HG03521 (cell line): ENCODE results near the gene SELPLG.
"Not testable (repeated sequence)": the region's sequence is repeated elsewhere in the genome, so short reads cannot be mapped to it uniquely, and the experiment has no call there.

Experiments used
- ATAC-seq: cut with Tn5 transposase; IDR thresholded peaks from one replicate; pipeline ENCODE4 v1.9.1; 2021; ENCODE audit warnings: mild to moderate bottlenecking, moderate library complexity; ENCODE audit not compliant: unreplicated experiment

SELPLG gene

DNA sequence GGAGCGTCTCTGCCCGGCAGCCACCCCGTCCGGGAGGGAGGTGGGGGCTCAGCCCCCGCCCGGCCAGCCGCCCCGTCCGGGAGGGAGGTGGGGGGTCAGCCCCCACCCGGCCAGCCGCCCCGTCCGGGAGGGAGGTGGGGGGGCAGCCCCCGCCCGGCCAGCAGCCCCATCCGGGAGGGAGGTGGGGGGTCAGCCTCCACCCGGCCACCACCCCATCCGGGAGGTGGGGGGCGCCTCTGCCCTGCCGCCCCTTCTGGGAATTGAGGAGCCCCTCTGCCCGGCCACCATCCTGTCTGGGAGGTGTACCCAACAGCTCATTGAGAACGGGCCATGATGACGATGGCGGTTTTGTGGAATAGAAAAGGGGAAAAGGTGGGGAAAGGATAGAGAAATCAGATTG is 22.6 kb upstream of the SELPLG start:
- not testable (repeated sequence) for ATAC-seq

DNA sequence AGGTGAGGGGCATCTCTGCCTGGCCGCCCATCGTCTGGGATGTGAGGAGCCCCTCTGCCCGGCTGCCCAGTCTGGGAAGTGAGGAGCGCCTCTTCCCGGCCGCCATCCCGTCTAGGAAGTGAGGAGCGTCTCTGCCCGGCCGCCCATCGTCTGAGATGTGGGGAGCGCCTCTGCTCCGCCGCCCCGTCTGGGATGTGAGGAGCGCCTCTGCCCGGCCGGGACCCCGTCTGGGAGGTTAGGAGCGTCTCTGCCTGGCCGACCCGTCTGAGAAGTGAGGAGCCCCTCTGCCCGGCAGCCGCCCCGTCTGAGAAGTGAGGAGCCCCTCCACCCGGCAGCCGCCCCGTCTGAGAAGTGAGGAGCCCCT is 22.1 kb upstream of the SELPLG start:
- not testable (repeated sequence) for ATAC-seq

DNA sequence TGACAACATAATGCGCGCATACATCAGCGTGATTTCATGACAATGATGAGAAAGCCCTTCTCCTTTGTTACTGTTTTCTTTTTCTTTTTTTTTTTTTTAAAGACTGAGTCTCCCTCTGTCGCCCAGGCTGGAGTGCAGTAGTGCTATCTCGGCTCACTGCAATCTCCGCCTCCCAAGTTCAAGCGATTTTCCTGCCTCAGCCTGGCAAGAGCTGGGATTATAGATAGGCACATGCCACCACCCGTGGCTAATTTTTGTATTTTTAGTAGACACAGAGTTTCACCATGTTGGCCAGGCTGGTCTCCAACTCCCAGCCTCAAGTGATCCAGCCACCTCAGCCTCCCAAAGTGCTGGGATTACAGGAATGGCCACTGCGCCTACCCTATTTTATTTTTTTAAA is 20.9 kb upstream of the SELPLG start:
- not testable (repeated sequence) for ATAC-seq

DNA sequence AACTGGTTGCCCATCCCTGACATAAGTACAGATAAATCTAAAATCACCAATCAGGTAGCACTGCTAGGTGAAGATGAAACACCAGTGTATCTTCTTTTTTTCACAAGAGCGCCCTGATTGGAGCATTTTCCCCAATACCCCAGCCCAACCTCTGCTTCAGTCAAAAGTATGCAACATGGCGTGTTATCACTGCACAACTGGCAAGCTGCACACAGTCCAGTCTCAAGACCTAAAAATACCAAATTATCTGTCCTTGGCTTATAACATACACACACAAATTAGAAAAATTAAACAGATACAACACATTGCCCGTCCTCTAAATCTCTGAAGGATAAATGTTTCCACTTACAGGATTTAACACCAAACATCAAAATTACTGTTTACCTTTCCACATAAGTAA is 20.2 kb upstream of the SELPLG start:
- ATAC-seq = no peak

DNA sequence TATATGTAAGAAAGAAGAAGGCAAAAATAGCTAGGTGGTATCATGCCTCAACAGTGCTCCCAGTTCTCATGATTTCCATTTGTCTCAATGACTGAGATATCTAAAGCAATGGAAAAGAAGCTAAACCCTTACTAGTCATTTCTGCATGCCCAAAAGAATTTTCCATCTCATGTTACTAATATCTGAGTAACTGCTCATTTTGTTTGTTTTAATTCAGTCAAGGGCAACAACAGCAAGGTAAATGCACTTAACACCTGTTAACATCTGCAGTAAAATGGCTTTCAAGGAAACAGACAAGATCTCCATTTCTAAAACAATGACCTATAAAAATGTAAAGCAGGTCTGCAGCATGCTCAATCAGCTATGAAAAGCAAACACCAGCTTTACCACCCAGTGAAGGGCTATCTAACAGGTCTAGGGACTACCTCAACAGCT is 19.4 kb upstream of the SELPLG start:
- no peak for ATAC-seq

DNA sequence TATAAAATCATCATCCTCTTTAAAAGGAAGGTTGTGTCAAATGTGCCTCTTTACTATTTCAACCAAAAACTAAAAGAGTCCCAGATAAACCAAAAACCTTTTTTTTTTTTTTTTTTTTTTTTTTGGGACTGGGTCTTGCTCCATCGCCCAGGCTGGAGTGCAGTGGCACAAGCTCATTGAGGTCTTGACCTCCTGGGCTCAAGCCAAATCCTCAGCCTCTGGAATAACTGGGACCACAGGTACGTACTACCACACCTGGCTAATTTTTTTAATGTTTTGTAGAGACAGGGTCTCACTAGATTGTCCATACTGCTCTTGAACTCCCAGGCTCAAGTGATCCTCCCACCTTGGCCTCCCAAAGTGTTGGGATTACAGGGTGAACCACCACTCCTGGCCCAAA is 16.4 kb upstream of the SELPLG start:
- no peak for ATAC-seq

DNA sequence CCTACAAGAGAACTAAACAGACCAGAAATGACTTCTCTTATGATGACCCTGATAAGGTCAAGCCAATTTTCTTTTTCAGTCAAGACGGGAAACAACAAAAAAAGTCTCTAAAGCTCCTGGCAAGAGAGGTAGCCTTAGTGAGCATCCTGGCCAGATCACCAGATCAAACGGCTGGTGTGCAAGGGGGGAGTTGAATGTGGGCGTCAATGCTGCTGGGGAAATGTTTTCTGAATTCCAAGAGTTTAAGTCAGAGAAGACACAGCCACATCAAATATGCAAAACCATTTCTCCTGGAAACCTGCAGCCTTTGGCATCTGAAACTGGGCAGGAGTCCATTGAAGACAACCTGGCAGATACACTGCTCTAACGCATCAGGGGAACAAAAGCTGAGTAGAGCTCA is 16.0 kb upstream of the SELPLG start:
- no peak for ATAC-seq

DNA sequence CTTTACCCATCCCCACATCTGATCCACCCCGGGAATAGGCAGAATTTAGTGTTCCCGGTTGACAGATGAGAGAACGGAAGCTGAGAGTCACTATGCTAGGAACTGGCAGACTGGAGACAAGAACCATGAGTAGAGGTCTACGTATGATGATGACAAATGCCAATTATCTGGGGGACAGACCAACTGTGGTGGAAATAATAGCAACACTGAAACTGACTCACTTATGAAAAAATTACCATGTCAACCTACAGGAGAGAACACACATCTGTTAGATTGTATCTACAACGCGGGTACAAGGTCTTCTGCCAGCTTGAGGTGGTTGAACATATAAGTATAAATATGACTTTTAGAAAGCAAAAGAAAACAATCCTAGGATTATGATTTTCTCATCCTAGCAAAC is 15.4 kb upstream of the SELPLG start:
- ATAC-seq = no peak

DNA sequence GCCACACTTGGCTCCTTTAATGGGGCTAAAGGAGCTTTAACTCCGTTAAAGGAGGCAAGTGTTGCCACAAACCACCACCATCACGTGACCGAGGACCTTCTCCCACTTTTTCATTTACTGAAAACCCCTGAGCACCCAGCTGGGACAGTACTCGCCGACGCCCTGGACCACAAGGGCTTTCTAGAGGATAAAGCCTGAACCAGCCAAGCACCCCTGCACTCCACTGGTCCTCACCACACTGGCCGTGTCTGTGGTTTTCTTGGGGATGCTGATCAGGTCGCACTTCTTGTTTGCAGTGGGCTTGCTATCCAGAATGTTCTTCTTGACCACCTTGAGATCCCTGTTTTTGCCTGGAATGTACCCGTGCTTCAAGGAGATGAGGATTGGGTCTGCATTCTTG is 14.7 kb upstream of the SELPLG start:
- no peak for ATAC-seq

DNA sequence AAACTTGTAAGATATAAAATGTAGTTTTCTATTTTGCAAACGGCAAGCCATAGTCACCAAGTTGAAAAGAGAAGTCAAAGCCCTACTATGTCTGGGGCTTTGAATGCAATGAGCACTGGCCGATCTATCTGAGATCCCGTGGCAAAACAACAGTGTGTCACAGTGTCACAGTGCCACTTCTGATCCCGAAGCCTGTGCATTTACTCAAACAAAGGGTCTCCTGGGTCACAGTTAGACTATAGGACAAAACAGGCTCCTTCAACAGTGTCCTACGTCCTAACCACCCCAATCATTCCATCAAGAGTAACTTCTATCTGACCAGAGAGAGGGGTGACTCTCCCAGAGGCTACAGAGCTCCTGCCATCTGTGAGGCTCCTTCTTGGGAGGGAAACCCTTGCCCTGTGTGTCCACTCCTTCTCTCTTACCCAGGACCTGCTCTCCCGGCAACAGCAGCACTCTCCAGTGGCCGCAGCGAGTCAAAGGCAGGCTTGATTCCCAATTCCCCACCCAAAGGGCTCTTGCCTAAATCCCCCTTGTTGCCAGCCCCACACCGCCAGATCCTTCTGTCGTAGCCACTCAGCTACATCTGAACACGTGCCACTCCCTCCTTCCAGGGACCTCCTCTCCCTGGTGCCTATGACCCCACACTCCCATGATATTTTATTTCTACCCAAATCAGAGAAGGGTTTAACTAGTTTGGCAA is 14.0 kb upstream of the SELPLG start:
- no peak for ATAC-seq

DNA sequence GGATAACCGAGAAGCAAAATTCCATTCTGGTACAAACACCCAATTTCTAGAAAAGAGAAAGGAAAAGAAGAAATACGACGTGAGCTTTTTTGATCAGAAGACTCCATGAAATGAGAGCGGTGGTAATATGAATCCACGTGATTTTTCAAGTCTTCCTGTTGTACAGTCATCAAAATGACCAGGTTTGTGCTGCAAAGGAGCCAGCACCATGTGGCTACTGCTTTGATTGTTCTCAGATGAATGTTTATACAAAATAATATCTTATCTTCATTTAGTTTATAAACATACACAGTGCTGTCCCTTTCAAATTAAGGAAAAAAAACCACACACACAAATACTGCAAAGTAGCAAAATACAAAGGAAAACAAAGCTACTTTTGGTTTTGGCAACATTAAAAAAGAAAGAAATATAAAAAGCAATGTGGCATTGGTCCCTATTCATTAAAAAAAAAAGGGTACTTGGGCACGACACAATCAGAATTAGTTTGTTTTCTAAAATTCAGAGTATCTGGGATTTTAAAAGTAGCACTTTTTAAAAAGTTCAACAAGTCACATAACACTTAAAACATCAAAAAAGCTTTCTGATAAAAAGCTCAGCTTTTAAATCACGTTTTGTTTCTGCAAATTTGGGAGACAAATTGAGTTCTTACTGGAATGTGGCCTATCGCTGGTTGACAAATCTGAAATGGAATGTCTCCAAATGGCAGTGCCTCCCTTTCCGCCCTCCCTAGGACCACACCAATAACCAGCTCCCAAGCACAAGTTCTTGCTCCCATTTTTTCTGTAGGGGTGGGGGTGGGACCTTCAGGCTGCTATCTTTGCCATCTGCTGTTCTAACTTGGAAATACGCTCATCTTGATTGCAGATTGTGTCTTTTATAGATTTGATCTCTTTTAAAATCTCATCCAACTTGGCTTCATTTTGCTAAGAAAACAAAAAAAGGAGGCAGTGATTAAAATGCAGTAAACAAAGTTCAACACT is 13.2 kb upstream of the SELPLG start:
- ATAC-seq = no peak

DNA sequence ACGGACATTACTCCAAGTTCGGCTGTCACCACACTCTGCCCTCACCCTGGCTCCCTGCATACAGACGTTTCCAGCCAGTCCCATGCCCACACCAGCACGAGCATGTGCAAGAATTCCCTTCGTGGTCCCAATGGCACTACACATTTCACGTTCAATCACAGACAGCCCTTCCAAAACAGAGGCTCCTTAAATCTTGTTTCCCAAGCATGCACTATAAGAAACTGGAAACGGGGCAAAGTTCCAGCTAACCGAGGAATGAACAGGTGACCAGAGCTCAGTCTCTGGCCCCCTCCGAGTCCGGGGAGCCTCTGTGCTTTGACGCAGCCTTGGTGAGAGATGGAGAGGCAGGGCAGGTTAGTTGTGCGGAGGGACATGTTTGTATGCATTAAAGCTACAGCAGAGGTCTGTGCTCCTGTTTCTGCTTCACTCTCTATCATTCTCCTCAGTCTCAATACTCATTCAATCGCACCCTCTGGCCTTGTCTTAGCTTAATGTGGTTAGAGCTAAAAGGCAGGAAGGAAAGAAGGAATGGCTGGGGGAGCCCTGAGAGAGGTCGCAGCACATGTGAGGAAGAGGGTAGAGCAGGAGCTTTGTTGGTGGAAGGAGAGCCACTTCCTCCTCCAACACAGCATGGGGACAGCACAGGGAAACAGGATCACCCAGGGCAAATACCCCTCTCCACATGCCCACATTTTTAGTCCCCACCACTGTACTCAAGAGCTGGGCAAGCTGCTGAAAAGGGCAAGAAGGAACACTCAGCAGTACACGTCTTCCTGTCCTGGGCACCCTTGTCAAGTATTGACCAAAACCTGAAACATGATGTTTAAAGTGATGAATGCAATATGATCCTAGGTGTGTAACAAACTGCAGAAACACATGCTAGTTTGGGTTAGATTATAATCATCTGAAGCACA is 12.2 kb upstream of the SELPLG start:
- no peak for ATAC-seq

DNA sequence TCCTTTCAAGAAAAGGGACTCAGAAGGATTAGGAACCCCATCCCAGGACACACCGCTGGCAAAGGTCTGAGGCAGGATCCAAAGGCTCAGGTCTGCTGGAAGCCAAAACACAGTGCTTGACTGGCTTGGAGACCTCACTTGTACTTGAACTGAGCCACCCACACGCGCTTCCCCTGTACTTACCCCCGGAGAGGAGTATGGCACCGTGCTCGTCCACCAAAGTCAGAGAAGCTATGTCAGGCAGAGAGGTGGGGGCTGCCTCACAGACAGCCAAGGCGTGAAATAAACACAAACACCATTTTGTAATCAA is 11.1 kb upstream of the SELPLG start:
- no peak for ATAC-seq

DNA sequence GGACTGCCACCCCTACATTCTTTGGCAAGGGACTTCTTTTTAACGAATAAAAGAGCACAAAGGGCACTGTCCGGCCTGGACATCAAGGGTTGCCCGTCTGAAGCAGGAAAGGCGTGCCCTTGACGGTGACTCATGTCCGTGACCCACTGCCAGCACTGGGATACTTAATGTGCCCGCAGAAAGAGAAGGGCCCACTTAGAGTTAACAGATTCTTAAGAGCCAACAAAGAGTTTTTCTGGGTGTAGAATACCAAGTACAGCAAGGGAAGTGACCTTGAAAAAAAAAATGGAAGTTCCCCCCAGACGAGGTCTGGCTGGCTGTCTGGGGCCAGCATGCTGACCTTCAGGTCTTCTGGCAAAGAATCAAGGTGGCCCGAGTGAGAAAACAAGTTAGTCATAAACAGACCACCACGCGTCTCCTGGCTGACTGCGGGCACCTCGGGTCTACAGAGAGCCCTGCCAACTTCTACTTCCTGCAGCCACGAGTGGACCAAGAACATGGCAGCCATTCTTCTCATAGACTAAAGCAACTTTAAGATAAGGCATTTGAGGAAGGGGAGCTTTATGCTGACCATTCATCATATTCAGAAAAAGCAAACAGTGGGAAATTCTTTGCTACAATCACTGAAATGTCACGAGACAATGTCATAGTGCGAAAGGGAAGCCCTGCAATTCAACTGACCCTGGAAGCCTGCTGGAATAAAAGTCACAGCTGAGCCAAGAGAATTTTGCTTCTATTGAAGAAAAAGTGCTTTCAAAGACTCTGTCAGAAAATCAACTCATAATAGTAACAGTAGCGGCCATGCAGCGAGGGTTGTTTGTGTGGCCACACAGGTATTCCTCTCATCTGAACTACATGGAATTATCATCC is 10.5 kb upstream of the SELPLG start:
- ATAC-seq = no peak

DNA sequence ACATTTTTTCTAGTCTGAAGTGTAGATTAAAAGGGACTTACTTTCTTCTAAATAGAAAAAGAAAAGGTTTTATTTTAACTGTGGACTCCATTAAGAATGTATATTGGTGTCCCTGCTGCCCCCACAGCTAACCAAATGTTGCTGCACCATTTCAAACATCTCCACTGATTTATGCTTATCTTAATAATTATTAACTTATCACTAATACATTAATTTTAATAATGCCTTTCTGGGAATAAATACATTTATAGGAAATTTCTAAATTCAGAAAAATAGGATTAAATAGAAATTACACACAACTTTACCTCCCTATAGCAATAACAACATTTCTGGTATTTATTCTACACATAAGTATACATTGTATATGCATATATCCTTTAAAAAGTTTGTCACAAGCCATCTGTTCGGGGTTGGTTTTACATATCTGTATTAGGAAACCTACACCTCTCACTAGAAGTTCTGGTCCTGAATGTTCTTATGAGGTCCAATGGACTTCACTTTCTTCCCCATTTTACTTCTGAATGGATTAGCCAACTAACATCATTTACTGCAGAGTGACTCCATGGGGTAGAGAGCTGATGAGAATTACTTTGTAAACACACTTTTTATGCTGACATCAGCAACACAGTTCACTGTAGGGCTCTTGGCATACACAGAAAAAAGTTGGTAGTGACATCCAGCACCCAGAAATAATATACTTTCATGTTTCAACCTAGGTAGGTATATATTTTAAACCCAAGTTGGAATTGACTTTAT is 9.4 kb upstream of the SELPLG start:
- ATAC-seq = no peak

DNA sequence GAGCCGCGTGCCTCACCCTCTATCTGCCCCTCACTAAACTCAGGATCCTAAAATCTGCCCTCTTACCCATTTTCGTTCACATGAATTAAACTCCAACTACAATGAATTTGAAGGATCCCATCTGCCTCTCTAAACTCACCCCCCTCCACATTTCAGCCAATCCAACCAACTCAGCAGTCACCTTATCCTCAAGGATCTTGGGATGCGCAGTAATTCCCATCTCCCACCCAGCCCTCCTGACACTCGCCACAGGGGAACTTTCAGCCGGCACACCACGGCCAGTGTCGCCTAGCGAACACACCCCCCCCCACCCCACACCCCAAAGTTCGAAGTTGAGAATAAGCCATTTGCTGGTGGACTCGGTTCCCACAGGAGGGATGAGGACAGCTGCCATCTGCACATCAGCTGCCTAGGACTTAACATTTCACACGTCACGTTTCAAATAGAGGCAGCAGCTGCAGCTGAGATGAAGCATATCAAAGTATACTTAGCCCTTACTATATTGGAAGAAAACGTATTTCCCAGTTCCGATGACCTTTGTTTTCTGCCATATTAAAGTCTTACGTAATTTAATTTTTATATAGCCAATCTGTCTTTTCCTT is 8.7 kb upstream of the SELPLG start:
- ATAC-seq = no peak

DNA sequence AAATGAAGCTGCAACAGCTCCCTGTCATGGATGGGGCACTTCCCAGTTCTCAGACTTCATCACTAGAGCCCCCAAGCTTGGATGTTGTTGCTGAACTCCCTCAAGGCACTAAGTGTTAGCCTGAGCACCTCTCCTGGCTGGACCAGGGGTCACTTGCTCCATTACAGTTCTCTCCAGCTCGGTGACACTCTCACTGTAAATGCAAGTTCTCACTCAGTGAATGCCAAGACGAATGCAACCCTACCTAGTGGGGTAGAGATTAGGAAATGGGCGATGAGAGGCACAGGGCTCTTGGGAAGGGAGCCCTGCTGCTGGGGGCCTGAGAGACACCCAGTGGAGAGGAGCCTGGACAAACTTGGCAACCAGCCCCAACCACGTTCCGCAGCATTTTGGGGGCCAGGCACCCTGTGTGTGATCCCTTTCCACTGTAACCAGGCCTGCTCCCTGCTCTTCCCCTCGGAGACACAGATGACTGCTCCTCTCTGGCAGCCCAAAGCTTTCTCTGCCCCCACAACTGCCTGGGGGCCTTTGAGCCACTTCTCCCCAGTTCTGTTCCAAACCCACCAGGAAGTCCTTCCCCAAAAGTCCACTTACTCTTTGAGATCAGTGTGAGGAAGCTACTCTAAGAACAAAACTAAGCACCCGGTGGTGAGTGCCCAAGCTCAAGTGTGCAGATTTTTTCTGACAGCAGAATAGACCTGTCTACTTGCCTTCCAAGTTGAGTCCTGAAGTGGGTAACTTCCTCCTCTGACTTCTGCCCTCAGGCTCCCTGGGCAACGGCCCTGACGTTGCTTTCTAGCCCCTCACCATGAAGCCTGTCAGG is 8.0 kb upstream of the SELPLG start:
- no peak for ATAC-seq

DNA sequence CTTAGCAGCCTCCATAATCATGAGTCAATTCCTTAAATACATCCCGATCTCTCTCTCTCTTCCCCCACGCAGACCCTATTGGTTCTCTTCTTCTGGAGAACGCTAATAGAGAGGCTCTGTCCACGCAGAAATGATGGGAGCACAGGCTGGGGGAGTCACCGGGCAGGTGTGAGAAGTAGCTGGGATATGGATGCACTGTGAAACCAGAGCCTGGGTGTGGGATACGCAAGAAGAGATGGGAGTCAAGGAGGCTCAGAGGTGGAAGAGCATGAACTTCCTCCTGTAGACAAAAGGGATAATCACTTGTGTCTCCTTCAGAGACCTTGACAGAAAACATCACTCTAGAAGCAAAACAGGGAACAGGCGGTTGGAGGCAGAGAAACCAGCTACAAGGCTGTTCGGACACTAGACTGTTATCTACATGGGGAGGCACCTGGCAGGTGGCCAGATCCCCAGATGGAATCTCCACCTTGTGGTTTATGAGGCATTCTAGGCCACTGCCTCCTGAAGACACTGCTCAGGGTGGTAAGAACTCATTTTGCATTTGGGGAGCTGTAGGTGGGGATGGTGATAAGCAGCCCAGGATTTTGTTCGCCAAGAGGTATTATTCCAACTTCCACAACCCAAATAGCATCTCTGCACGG is 7.2 kb upstream of the SELPLG start:
- no peak for ATAC-seq
